ENCODE data around the gene CYP4X1.
"Not testable (repeated sequence)": the region's sequence is repeated elsewhere in the genome, so short reads cannot be mapped to it uniquely, and the experiment has no call there.

- TF ChIP-seq CTCF (IDR thresholded peaks at IDR 0.05) = peak; percentile 17 to 71 (median 51)
- not testable (repeated sequence) for TF ChIP-seq POLR2AphosphoS5 (IDR thresholded peaks at IDR 0.05)
Observed at GRCh38 chr1:47089356-47089755, 65.9 kb downstream of the CYP4X1 start.
